SU-DHL-6 (cell line): ENCODE measurements around the gene KLF2.

ENCODE experiments used
- H2AFZ ChIP-seq: fragments of 200-600 bp; sonication (generic); 2 replicates; pipeline ENCODE4 v1.6.1; 2014; ENCODE audit warnings: low read depth, mild to moderate bottlenecking, moderate library complexity, mixed read lengths, antibody characterized with exemption, low read length; ENCODE audit not compliant: severe bottlenecking
- H3F3A ChIP-seq: fragments of 200-600 bp; shearing (Covaris generic); 2 replicates; pipeline ENCODE4 v1.6.0; 2016; ENCODE audit warnings: antibody characterized with exemption, mild to moderate bottlenecking; ENCODE audit not compliant: insufficient read depth
- H3K27ac ChIP-seq: fragments of 200-600 bp; sonication (generic); 2 replicates; pipeline ENCODE4 v1.5.1; 2016; ENCODE audit warnings: low read depth, mild to moderate bottlenecking, low read length, moderate library complexity, mixed read lengths
- H3K27me3 ChIP-seq: fragments of 200-600 bp; sonication (generic), shearing (Covaris generic); 2 replicates; pipeline ENCODE4 v1.6.0; 2014; ENCODE audit warnings: mild to moderate bottlenecking, low read length
- H3K36me3 ChIP-seq: fragments of 200-600 bp; sonication (generic); 2 replicates; pipeline ENCODE4 v1.6.1; 2014; ENCODE audit warnings: mild to moderate bottlenecking, low read length, mixed read lengths
- H3K4me2 ChIP-seq: fragments of 300-600, 200-600 bp; shearing (Covaris generic), sonication (generic); 2 replicates; pipeline ENCODE4 v1.6.0; 2014; ENCODE audit warnings: low read length, low read depth, mild to moderate bottlenecking; ENCODE audit not compliant: poor library complexity, severe bottlenecking
- H3K4me3 ChIP-seq: fragments of 200-600 bp; sonication (generic); 2 replicates; pipeline ENCODE4 v1.5.1; 2014; ENCODE audit warnings: antibody characterized with exemption, low read length, mild to moderate bottlenecking, mixed read lengths; ENCODE audit not compliant: insufficient read depth, poor library complexity, severe bottlenecking
- H3K79me2 ChIP-seq: fragments of 200-600 bp; sonication (generic); 2 replicates; pipeline ENCODE4 v1.6.1; 2014; ENCODE audit warnings: mild to moderate bottlenecking, low read length, moderate library complexity; ENCODE audit not compliant: insufficient read depth
- H3K9ac ChIP-seq: fragments of 200-600 bp; sonication (generic); 2 replicates; pipeline ENCODE4 v1.7.0; 2014; ENCODE audit warnings: mild to moderate bottlenecking, low read length
- H3K9me2 ChIP-seq: fragments of 200-600 bp; sonication (generic); replicated peaks from 2 replicates; pipeline ENCODE4 v1.6.1; 2014; ENCODE audit warnings: low read length; ENCODE audit not compliant: insufficient read depth
- H3K9me3 ChIP-seq: fragments of 200-600 bp; sonication (generic); 2 replicates; pipeline ENCODE4 v1.6.1; 2014; ENCODE audit warnings: low read length, mixed read lengths; ENCODE audit not compliant: insufficient read depth
- H4K20me1 ChIP-seq: fragments of 200-600 bp; sonication (generic); 2 replicates; pipeline ENCODE4 v1.6.1; 2014; ENCODE audit warnings: low read depth, mild to moderate bottlenecking, antibody characterized with exemption, low read length, moderate library complexity, mixed read lengths
- CTCF ChIP-seq: fragments of 200-600 bp; sonication (generic); IDR thresholded peaks from one replicate; pipeline ENCODE4 v1.5.1; 2017; ENCODE audit warnings: antibody characterized with exemption, mild to moderate bottlenecking, low read length, moderate library complexity; ENCODE audit not compliant: insufficient read depth, poor library complexity, severe bottlenecking
- EZH2phosphoT487 ChIP-seq: fragments of 200-600 bp; sonication (generic), shearing (Covaris generic); conservative IDR thresholded peaks from 2 replicates; pipeline ENCODE4 v1.6.1; 2018; ENCODE audit warnings: mild to moderate bottlenecking, antibody characterized with exemption, low read length, moderate library complexity, mixed read lengths

KLF2 gene

GRCh38 chr19:16368385-16369305, 44.0 kb downstream of the KLF2 start:
- Histone ChIP-seq H4K20me1 (peaks cover 25% of the 10 kb centered on the region; the same call in 1 of the 2 replicates), H3K27me3 (no peaks in the 10 kb centered on the region), H2AFZ (no peak overlapping the region), H3K4me2 (peak overlapping the region; percentile 51), H3K9me2 (no peaks in the 10 kb centered on the region), H3K9ac (no peak overlapping the region), H3K79me2 (no peaks in the 10 kb centered on the region), H3K27ac (no peak overlapping the region), H3K4me3 (no peak overlapping the region), H3K9me3 (no peaks in the 10 kb centered on the region), H3K36me3 (peaks cover 5% of the 10 kb centered on the region; the same call in 1 of the 2 replicates), H3F3A (peaks cover 17% of the 10 kb centered on the region)
- TF ChIP-seq EZH2phosphoT487 (no peak), CTCF (no peak)

- Histone ChIP-seq H3F3A (peaks cover 17% of the 10 kb centered on the region), H3K9ac (no peak overlapping the region), H3K79me2 (no peaks in the 10 kb centered on the region), H2AFZ (no peak overlapping the region), H3K27me3 (no peaks in the 10 kb centered on the region), H3K9me2 (no peaks in the 10 kb centered on the region), H3K27ac (no peak overlapping the region), H3K9me3 (no peaks in the 10 kb centered on the region), H3K36me3 (peaks cover 5% of the 10 kb centered on the region; the same call in 1 of the 2 replicates), H4K20me1 (peaks cover 25% of the 10 kb centered on the region; the same call in 1 of the 2 replicates), H3K4me3 (no peak overlapping the region), H3K4me2 (no peak overlapping the region)
- TF ChIP-seq CTCF (no peak), EZH2phosphoT487 (no peak)
Observed at GRCh38 chr19:16369306-16369663, 44.7 kb downstream of the KLF2 start.

- no peak overlapping the region for H2AFZ ChIP-seq
- H3K79me2 ChIP-seq: no peaks in the 10 kb centered on the region
- H3F3A ChIP-seq: peaks cover 17% of the 10 kb centered on the region
Observed at GRCh38 chr19:16369664-16370576, 45.3 kb downstream of the KLF2 start.

More at GRCh38 chr19:16369664-16370576, 45.3 kb downstream of the KLF2 start:
- Histone ChIP-seq H3K36me3 (peaks cover 5% of the 10 kb centered on the region; the same call in 1 of the 2 replicates), H3K9me2 (no peaks in the 10 kb centered on the region), H4K20me1 (peaks cover 25% of the 10 kb centered on the region; the same call in 1 of the 2 replicates), H3K9me3 (no peaks in the 10 kb centered on the region), H3K9ac (no peak overlapping the region), H3K4me2 (no peak overlapping the region), H3K27me3 (no peaks in the 10 kb centered on the region), H3K4me3 (no peak overlapping the region), H3K27ac (no peak overlapping the region)
- no peak for TF ChIP-seq CTCF
- no peak for TF ChIP-seq EZH2phosphoT487
